GM21423 (cell line): ENCODE measurements around the gene KRT32.

Experiments used
- ATAC-seq: cut with Tn5 transposase; IDR thresholded peaks from one replicate; pipeline ENCODE4 v1.9.1; 2021; ENCODE audit warnings: mild to moderate bottlenecking, moderate library complexity; ENCODE audit not compliant: unreplicated experiment

KRT32 gene

GRCh38 chr17:41494524-41494923, 27.3 kb upstream of the KRT32 start:
- no peak for ATAC-seq

GRCh38 chr17:41492771-41493170, 25.6 kb upstream of the KRT32 start:
- no peak for ATAC-seq

DNA sequence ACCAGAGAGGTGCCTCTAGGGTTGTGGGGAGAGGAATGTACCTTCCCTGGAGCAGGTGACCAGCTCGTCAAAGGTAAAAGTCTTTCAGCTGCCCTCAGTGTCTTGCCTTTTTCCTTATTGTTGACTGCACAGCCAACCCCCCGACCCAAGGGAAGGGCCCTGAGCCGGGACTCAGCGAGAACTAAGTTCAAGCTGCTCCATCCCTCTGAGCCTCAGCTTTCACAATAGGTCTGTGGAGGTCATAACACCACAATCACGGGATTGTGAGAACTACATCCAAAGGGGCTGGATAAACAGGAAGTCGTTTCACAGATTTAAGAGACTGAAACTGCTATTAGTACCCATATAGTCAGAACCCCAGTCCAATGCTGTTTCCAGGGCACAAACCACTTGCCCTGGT, 25.2 kb upstream of the KRT32 start:
- no peak for ATAC-seq

DNA sequence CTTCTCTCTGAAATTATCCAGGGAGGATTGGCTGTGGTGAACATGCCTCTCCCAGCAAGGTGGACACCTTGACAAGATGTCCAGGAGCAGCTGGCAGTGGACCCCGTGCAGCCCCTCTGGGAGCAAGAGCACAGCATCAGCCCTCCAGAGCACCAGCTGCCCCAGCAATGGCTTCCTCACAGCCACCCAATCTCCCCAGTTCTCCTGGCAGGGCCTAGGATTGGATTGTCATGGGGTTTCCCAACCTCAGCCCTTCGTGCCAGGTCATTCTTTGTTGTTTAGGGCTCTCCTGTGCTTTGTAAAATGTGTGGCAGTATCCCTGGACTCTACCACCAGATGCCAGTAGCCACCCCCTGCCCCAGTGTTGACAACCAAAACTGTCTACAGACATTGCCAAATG, 24.3 kb upstream of the KRT32 start:
- ATAC-seq = no peak

DNA sequence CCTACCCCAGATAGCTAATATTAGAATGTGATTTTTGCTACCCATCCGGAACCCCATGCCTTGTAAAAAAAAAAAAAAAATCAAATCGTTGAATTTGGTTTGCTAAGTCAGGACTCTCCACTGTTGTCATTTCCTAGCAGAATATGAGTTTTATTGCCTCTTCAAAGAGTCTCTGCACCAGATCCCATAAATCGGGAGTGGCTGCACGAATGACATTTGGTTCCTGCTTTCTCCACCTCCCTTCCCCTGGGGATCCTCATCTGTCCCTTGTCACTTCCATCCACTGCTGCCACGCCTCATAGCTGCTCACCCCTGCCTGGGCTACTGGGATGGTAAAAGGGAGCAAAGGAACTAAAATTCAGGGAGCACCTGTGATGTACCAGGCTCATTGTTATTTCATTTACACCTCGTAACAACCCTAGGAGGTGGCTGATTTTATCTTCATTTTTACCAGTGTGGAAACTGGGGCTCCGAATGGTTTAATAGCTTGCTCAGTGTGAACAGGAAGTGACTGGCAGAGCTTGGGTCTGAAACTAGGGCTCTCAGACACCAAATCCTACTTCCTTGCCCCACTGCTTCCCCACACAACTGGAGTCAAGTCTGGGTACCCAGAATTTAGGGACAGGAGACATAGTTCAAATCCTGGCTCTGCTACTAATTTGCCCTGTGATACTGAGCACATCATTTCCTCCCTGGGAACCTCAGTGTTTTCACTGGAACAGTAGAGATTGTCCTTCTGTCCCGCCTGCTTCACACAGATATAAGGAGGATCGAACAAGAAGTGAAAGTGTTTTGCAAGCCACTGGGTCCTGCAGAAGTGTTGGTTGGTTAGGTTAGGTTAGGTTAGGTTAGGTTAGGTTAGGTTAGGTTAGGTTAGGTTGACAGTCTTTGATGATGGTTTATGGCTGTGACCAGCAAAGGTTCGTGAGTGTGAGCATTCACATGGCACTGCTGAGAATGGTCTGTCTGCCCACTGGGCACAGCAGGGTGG, 23.1 kb upstream of the KRT32 start:
- ATAC-seq = no peak

GRCh38 chr17:41489531-41489930, 22.3 kb upstream of the KRT32 start, which contains the start of gene KRT36:
TSS of gene KRT36 (minus strand) at chr17:41489910. CDS start at chr17:41489864, 46 bp downstream.
- ATAC-seq = no peak

DNA sequence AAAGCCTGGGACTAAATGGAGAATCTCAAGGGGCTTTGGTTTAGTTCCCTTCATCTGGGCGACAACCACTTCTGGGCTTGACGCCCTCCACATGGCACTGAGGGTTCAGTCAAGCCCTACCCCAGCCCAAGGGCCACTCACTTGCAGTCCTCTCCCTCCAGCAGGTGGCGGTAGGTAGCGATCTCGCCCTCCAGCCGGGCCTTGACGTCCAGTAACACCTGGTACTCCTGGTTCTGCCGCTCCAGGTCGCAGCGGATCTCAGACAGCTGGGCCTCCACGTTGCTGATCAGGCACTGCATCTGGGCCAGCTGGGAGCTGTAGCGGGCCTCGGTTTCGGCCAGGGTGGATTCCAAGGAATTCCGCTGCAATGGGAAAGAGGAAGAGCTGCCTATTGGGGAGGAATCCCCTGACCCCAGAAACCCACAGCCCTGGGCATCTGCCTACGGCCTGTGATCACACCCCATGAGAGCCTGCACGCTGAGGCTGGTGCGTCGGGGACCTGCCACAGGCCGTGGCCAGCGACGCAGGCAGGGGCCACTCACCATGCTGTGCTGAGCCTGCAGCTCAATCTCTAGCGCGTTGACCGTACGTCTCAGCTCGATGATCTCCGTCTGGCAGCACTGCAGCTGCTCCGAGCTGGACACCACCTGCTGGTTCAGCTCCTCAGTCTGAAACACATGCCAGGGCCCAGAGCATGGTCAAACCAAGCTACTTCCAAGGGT, 19.8 kb upstream of the KRT32 start:
- no peak for ATAC-seq

DNA sequence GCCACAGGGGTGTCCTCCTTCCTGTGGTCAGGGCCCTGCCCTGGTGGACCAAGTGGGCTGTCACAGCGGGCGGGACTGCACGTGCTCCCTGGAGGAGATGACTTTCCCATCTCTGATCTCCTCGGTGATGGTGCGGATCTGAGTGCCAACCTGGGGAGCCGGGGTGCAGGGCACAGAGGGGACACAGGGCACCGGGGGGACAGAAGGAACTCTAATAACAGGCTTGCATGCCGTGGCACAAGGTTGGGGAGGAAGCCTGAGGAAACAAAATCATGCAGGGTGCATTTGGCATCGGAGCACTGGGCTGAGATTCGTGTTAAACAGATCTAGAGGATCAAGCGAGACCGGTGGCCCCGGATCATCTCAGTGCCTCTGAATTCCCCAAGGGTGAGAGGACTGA, 19.1 kb upstream of the KRT32 start:
- ATAC-seq = no peak

DNA sequence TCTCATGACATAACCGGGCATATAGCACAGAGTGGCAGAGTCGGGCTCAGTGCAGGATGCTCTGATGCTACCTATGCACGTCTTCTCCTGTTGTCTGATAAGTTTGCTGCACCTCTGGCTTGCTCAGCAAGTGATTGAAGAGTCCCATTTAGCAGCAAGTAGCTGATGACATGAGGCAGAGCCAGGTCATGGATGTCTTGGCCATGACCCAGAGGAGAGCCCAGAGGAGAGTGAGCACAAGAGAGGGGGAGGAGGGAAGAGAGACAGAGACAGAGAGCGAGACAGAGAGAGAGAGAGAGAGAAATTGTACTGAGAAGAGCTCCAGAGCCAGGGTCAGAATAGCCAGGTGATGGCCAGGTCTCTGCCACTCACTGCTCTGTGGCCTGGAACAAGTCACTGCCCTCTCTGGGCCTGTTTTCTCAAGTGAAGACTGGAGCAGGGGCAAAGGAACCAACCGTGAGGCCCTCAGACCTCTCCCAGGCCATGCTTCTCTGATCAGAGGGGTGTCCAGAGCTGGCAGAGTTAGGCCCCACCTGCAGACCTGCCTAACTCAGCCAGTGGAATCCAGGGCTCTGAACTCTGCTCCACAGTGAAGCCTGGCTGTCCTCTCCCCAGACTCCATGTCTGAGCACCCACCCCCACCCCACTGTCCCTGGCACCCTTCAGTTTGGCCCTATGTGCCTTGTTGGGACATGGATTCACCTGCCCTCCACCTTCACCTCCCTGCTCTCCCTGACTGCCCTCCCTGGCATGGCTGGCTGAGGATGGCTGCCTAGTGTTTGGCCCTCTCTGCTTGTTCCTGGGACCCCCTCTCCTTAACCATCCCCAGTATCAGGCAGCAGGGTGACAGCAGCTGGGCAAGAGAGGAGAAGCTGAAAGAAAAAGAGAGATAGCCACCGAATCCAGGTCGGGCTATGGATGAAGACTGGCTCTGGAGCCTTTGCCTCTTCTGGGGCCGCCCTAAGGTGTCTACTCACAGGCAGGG, 18.0 kb upstream of the KRT32 start:
- ATAC-seq = no peak

GRCh38 chr17:41483991-41484826, 17.0 kb upstream of the KRT32 start:
- no peak for ATAC-seq

- ATAC-seq = no peak
These were observed 16.3 kb upstream of the KRT32 start for GRCh38 chr17:41483531-41483930.

DNA sequence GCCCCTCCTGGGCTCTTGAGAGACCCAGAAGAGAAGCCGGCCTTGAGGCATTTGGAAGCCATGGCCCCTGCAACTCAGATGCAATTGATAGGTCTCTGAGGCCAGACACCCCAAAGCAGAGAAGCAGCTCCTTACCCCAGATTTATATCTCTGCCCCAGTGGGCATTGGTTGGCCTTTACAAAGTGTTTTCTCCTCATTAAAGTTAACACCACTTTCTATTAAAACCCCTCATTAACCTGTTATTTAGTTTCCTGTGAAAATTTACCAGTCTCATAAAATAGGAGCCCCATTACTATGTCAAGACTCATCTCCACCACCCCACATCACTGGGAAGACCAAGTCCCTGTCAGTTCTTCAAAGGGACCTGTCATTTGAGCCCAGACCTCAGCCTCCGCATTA, 13.8 kb upstream of the KRT32 start, which contains the start of gene KRT35:
KRT35 (minus strand) TSS at position 116 of the 400 bp plus-strand sequence; CDS start at position 62, 54 bp downstream.
- ATAC-seq = no peak

DNA sequence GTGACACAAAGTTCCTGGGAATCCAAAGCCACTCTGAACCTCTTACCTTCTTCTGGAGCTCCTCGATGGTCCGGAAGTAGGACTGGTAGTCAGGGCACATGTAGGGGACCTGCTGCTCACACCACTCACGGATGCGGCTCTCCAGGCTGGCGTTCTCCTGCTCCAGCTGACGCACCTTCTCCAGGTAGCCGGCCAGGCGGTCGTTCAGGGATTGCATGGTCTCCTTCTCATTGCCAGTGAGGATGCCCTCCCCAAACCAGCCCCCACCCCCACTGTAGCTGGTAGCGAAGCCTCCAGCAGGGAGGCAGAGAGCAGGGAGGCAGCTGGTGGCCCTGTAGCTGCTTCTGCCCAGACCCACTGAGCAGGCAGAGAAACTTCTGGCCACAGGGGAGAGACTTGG, 13.4 kb upstream of the KRT32 start:
- ATAC-seq = no peak

- ATAC-seq = no peak
These were observed 12.9 kb upstream of the KRT32 start for GRCh38 chr17:41480136-41480535.

DNA sequence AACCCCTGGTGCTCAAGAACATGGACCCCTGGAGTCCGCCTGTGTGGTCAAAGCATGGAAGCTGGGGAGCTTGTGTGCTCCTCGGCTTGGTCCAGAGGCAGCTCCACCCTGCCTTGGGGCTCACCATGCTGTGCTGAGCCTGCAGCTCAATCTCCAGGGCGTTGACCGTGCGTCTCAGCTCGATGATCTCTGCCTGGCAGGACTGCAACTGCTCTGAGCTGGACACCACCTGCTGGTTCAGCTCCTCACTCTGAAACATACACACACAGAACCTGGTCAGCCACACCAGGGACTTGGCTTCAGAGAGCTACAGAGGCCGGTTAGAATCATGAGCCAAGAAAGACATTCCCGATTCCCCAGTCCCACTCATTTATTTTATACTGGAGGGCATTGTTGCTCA, 11.1 kb upstream of the KRT32 start:
- ATAC-seq = no peak

DNA sequence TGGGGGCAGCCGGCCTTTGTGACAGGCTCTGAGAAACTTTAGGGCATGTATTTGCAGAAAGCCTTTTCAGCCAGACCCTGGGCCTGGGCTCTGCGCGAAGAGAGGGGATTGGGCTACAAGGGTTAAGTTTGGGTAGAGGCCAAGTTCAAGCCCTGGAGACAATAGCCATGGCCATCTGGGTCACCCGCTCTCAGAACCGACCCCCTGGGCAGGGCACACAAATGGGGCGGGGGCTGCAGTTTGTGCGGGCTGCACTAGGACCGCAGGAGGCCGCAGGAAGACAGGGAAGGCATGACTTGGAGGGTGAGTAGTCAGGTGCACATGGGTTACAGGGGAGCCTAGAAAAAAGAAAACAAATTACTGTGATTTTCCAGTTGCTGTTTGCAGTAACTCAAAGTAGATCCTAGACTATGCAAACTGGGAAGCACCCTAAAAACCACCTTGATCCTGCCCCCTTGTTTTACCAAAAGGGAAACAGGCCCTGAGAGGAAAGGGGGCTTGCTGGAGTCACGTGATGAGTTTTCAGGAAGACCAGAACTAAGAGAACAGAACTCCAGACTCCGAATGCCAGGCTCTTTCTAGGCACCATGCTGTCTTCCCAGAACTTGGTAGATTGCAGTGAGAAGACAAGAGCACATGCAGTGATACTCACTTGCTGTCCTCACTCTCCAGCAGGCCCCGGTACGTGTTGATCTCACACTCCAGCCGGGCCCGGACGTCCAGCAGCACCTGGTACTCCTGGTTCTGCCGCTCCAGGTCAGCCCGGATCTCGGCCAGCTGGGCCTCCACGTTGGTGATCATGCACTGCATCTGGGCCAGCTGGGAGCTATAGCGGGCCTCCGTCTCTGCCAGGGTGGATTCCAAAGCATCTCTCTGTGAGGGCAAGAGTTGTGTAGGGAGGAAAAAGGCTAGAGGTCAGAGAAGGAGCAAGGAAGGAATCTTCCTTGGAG, 10.0 kb upstream of the KRT32 start:
- ATAC-seq = no peak

- ATAC-seq = no peak
These were observed 8.2 kb upstream of the KRT32 start for GRCh38 chr17:41475421-41475820.

GRCh38 chr17:41474863-41475262, 7.7 kb upstream of the KRT32 start:
- ATAC-seq = no peak

DNA sequence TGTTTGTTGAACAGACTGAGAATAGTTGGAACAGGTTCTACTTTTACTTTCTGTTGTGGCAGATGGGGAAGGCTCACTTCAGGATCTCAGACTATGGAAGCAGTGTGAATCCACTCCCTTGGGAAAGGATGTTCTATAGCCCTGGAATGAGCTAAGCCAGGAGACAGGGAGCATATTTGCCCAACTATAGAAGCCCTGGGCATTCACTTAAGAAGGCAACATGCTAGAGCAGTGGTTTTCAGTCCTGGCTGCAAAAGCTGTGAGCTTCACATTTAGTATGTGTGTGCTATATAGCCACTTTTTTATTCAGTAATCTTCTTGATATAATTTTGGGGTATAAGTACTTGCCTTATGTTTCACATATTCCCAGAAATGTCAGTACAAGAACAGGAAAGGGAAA, 1.2 kb upstream of the KRT32 start:
- no peak for ATAC-seq
